ENCODE results near the gene HSDL2. TPM values are rescaled to one million over a fixed set of nuclear protein-coding genes. Genes with fewer than 3 reads are reported as not detected.
"Not testable (repeated sequence)": the region's sequence is repeated elsewhere in the genome, so short reads cannot be mapped to it uniquely, and the experiment has no call there.

Gene HSDL2
- total RNA-seq, 8 experiments from 2014 or later, result 17.3 to 58.8 (median 30.7) TPM

DNA sequence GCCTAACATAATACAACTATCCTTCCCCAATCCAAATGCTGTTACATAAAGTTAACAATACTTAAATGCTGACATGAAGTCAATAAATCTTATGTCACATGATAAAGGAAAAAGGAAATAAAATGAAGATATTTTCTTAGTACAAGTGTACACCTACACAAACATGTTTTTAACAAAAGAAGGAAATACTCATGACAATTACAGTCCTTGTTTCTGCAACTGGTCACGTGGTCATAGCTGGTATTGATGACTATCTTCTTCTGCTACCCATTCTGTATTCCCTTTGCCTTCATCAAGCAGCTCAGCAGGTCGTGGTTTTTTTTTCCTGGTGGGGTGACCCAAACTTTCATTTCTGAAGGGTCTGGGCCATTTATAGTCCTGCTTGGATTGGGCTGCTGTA is 6.2 kb upstream of the HSDL2 start:
- 75 to 100% (median 83%) methylated on average over 1 to 2 of the region's 2 CpGs; no CpG with 5 or more reads in 4 of the 10 experiments for WGBS, 10 experiments
- ATAC-seq (replicated peaks in 6 of 8); H3K4me3 ChIP-seq; H3K27ac ChIP-seq: not testable (repeated sequence)
- peaks cover 4 to 13% of the 10 kb centered on the region in 2 donors for H3K4me1 ChIP-seq (replicated peaks in 1 of 2)
- in situ Hi-C loops (cut with MboI; ENCODE audit: low pct_unique_long_range_greater_than_20kb in 2 of 9, low sequenced_read_pairs in 9 of 9, unreplicated experiment in 9 of 9), result loop anchor here (25.0 kb wide), 2 partner anchors 286 to 611 kb away; no protein-coding TSS in a partner anchor

GRCh38 chr9:112374232-112374631 is 5.7 kb upstream of the HSDL2 start:
- not testable (repeated sequence) for H3K27ac ChIP-seq; H3K4me3 ChIP-seq; ATAC-seq (replicated peaks in 6 of 8)
- WGBS, 10 experiments, result 60 to 100% (median 92%) methylated on average over 2 of the region's 2 CpGs; no CpG with 5 or more reads in 7 of the 10 experiments
- in situ Hi-C loops (cut with MboI; ENCODE audit: low pct_unique_long_range_greater_than_20kb in 2 of 9, low sequenced_read_pairs in 9 of 9, unreplicated experiment in 9 of 9), result loop anchor here (25.0 kb wide), 2 partner anchors 287 to 612 kb away; no protein-coding TSS in a partner anchor
- peaks cover 4 to 13% of the 10 kb centered on the region in 2 donors for H3K4me1 ChIP-seq (replicated peaks in 1 of 2)

- in situ Hi-C loops (cut with MboI; ENCODE audit: low pct_unique_long_range_greater_than_20kb in 2 of 9, low sequenced_read_pairs in 9 of 9, unreplicated experiment in 9 of 9), result no loop called here
- Histone ChIP-seq H3K27ac (no peak overlapping the region), H3K4me1 (replicated peaks in 1 of 2) (peaks cover 4 to 13% of the 10 kb centered on the region in 2 donors), H3K4me3 (no peak overlapping the region)
- ATAC-seq (replicated peaks in 6 of 8), result no peak
- 80 to 100% (median 100%) methylated on average over 1 to 4 of the region's 5 CpGs; no CpG with 5 or more reads in 2 of the 10 experiments for WGBS, 10 experiments
These were observed 4.5 kb upstream of the HSDL2 start for GRCh38 chr9:112375361-112375760.

DNA sequence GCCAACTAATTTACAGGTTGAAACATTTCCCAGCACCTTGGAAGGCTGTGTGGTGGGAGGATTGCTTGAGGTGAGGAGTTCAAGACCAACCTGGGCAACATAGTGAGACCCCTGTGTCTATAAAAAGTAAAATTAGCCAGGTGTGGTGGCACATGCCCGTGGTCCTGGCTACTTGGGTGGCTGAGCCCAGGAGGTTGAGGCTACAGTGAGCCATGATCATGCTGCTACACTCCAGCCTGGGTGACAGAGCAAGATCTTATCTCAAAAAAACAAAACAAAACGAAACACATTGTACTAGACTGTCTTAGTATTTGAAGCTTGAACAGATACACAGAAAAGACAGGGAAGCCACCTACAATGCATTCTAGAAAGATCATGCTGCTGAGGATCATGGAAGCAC is 2.8 kb upstream of the HSDL2 start:
- peaks cover 4 to 13% of the 10 kb centered on the region in 2 donors for H3K4me1 ChIP-seq (replicated peaks in 1 of 2)
- WGBS, 10 experiments, result 50 to 100% (median 84%) methylated on average over 1 to 2 of the region's 2 CpGs; no CpG with 5 or more reads in 4 of the 10 experiments
- in situ Hi-C loops (cut with MboI; ENCODE audit: low pct_unique_long_range_greater_than_20kb in 2 of 9, low sequenced_read_pairs in 9 of 9, unreplicated experiment in 9 of 9), result no loop called here
- no peak for ATAC-seq (replicated peaks in 6 of 8)
- peak overlapping the region in 3 of 5 donors; percentile 78 to 94 (median 88) for H3K4me3 ChIP-seq
- H3K27ac ChIP-seq, result no peak overlapping the region

DNA sequence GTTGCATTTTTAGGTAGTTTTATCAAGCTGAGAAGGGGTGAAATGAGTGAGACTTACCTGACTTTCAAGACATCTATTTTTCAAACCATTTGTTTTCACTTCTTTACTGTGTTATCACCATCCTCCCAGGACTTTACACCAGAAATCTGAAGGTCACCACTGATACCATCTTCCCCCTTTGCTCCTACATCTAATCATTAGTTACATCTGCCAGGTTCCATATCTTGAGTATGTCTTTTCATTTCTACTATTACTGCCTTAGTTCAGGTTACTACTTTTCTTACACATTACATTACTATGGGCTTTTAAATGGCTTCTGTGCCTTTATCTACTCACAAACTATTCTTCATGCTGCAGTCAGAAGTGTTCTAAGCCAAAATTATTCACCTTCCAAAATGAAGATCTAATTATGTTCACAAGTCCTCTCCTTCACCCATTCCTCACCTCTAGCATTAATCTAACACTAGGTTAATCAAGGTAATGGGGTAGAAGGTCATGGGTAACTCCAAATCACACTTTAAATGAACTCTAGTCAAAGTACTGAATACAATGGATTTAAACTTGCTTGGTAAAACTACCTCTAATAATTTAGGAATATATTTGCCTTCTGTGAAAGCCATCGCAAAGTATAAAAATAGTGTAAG is 2.1 kb upstream of the HSDL2 start:
- 60 to 100% (median 87%) methylated on average over 1 of the region's 1 CpG; no CpG with 5 or more reads in 4 of the 10 experiments for WGBS, 10 experiments
- H3K4me1 ChIP-seq (replicated peaks in 1 of 2), result peaks cover 4 to 13% of the 10 kb centered on the region in 2 donors
- in situ Hi-C loops (cut with MboI; ENCODE audit: low pct_unique_long_range_greater_than_20kb in 2 of 9, low sequenced_read_pairs in 9 of 9, unreplicated experiment in 9 of 9), result no loop called here
- no peak for ATAC-seq (replicated peaks in 6 of 8)
- H3K4me3 ChIP-seq, result peak overlapping the region; percentile 62 to 94 (median 78)
- H3K27ac ChIP-seq, result no peak overlapping the region

GRCh38 chr9:112378328-112379176 is 1.4 kb upstream of the HSDL2 start:
- WGBS, 10 experiments, result 9 to 69% (median 36%) methylated on average over 1 to 25 of the region's 27 CpGs
- Histone ChIP-seq H3K27ac (peak overlapping the region; percentile 88 to 90), H3K4me3 (peak overlapping the region; percentile 62 to 94 (median 78)), H3K4me1 (replicated peaks in 1 of 2) (peaks cover 4 to 13% of the 10 kb centered on the region in 2 donors)
- in situ Hi-C loops (cut with MboI; ENCODE audit: low pct_unique_long_range_greater_than_20kb in 2 of 9, low sequenced_read_pairs in 9 of 9, unreplicated experiment in 9 of 9), result no loop called here
- ATAC-seq (replicated peaks in 6 of 8), result peak in 1 of 8 experiments; percentile 1

DNA sequence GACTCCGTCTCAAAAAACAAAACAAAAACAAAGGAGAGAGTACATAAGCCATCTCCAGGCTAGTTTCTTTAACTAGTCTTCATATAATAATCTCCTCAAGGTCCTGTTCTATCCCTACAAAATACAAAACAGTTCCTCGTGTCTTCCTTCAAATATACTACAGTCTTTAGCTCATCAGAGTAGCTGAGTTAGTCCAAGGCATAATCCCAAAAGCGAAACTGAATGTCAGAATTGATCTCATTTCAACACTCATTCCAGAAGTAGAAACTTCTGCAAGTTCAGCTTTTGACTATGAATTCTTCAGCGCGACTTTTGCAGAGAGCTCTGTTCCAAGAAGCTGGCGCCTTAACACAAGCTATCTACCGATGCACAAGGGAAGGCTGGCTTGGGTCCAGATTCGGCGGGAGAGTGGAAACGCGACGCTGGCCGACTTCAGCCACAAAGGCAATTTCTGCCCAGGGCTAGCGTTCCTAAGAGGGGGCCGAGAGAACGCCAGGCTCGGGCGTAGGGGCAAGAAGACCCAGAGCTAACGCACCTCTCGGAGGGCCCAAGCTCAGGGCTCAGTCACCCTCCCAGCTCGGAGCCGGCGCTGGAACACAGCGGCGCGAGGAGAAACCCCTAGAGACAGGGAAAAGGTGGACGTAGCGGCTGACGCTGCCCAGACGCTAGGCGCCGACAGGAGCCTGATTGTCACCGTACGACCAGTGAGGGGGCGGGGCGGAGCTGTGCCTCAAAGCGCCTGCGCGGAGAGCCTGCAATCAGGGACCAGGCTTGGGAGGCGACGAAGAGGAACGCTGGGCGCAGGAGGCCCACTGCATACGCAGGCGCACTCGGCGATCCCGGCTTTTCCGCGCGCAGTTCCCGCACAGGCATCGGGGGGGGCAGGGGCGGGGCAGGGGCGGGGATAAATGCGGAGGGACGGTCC is 469 bp upstream of the HSDL2 start:
- H3K27ac ChIP-seq, result peak overlapping the region; percentile 88 to 90
- peaks cover 5 to 17% of the 10 kb centered on the region in 2 donors for H3K4me1 ChIP-seq (replicated peaks in 1 of 2)
- peak; percentile 86 to 95 (median 94) for ATAC-seq (replicated peaks in 6 of 8)
- 0 to 30% (median 2%) methylated on average over 1 to 27 of the region's 57 CpGs; no CpG with 5 or more reads in 1 of the 10 experiments for WGBS, 10 experiments
- peak overlapping the region; percentile 62 to 94 (median 78) for H3K4me3 ChIP-seq
- in situ Hi-C loops (cut with MboI; ENCODE audit: low pct_unique_long_range_greater_than_20kb in 2 of 9, low sequenced_read_pairs in 9 of 9, unreplicated experiment in 9 of 9), result loop anchor here in 1 of 9 experiments (10.0 kb wide), 1 partner anchor 65 kb away; no protein-coding TSS in a partner anchor

- H3K27ac ChIP-seq, result no peak overlapping the region
These were observed 915 bp downstream of the HSDL2 start for GRCh38 chr9:112380825-112381221.

DNA sequence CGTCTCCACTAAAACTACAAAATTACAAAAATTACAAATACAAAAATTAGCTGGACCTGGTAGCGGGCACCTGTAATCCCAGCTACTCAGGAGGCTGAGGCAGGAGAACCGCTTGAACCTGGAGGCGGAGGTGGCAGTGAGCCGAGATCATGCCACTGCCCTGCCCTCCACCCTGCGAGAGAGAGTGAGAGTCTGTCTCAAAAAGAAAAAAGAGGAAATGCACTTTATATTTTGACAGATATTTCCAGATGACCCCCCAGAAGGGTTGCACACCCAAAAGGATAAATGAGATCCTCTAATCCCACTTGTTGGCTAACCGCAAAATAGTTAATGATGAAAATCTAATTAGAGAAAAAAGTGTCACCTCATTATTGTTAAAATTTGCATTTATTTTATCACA is 2.2 kb downstream of the HSDL2 start:
- WGBS, 10 experiments, result 93 to 100% (median 95%) methylated on average over 1 to 7 of the region's 7 CpGs; no CpG with 5 or more reads in 1 of the 10 experiments
- H3K4me1 ChIP-seq (replicated peaks in 1 of 2), result peaks cover 7 to 18% of the 10 kb centered on the region in 2 donors
- in situ Hi-C loops (cut with MboI; ENCODE audit: low pct_unique_long_range_greater_than_20kb in 2 of 9, low sequenced_read_pairs in 9 of 9, unreplicated experiment in 9 of 9), result loop anchor here in 1 of 9 experiments (10.0 kb wide), 1 partner anchor 63 kb away; no protein-coding TSS in a partner anchor

More at GRCh38 chr9:112380825-112381221, 915 bp downstream of the HSDL2 start:
- H3K4me1 ChIP-seq (replicated peaks in 1 of 2), result peaks cover 9 to 22% of the 10 kb centered on the region in 2 donors
- in situ Hi-C loops (cut with MboI; ENCODE audit: low pct_unique_long_range_greater_than_20kb in 2 of 9, low sequenced_read_pairs in 9 of 9, unreplicated experiment in 9 of 9), result loop anchor here in 1 of 9 experiments (10.0 kb wide), 1 partner anchor 64 kb away; no protein-coding TSS in a partner anchor
- peak overlapping the region; percentile 62 to 94 (median 78) for H3K4me3 ChIP-seq
- ATAC-seq (replicated peaks in 6 of 8), result no peak
- WGBS, 10 experiments, result 6 to 82% (median 48%) methylated on average over 2 to 6 of the region's 7 CpGs; no CpG with 5 or more reads in 1 of the 10 experiments

GRCh38 chr9:112382501-112383364 is 2.8 kb downstream of the HSDL2 start:
- ATAC-seq (replicated peaks in 6 of 8), result no peak
- Histone ChIP-seq H3K27ac (no peak overlapping the region), H3K4me1 (replicated peaks in 1 of 2) (peaks cover 6 to 11% of the 10 kb centered on the region in 2 donors), H3K4me3 (no peak overlapping the region)
- in situ Hi-C loops (cut with MboI; ENCODE audit: low pct_unique_long_range_greater_than_20kb in 2 of 9, low sequenced_read_pairs in 9 of 9, unreplicated experiment in 9 of 9), result loop anchor here in 1 of 9 experiments (10.0 kb wide), 1 partner anchor 62 kb away; no protein-coding TSS in a partner anchor
- 72 to 100% (median 90%) methylated on average over 3 to 11 of the region's 11 CpGs for WGBS, 10 experiments

More for the DNA sequence above, 2.2 kb downstream of the HSDL2 start:
- Histone ChIP-seq H3K4me3 (no peak overlapping the region), H3K27ac (no peak overlapping the region)
- no peak for ATAC-seq (replicated peaks in 6 of 8)

- WGBS, 10 experiments, result 90 to 100% (median 100%) methylated on average over 1 of the region's 1 CpG; no CpG with 5 or more reads in 2 of the 10 experiments
- H3K4me1 ChIP-seq (replicated peaks in 1 of 2), result peaks cover 6 to 9% of the 10 kb centered on the region in 2 donors
- no peak overlapping the region for H3K27ac ChIP-seq
- no peak overlapping the region for H3K4me3 ChIP-seq
- no peak for ATAC-seq (replicated peaks in 6 of 8)
- in situ Hi-C loops (cut with MboI; ENCODE audit: low pct_unique_long_range_greater_than_20kb in 2 of 9, low sequenced_read_pairs in 9 of 9, unreplicated experiment in 9 of 9), result loop anchor here in 1 of 9 experiments (10.0 kb wide), 1 partner anchor 61 kb away; no protein-coding TSS in a partner anchor
These were observed 4.3 kb downstream of the HSDL2 start for GRCh38 chr9:112384219-112384618.

Data from motor neuron (in vitro differentiated cells).